GM19240 (cell line): ENCODE results near the gene ADGRF4.
"Not testable (repeated sequence)": the region's sequence is repeated elsewhere in the genome, so short reads cannot be mapped to it uniquely, and the experiment has no call there.

Experiments used
- DNase-seq: peaks from one replicate; pipeline ENCODE4 v3.0.0; 2011; ENCODE audit warnings: low spot score; ENCODE audit not compliant: insufficient read length

ADGRF4 gene

DNA sequence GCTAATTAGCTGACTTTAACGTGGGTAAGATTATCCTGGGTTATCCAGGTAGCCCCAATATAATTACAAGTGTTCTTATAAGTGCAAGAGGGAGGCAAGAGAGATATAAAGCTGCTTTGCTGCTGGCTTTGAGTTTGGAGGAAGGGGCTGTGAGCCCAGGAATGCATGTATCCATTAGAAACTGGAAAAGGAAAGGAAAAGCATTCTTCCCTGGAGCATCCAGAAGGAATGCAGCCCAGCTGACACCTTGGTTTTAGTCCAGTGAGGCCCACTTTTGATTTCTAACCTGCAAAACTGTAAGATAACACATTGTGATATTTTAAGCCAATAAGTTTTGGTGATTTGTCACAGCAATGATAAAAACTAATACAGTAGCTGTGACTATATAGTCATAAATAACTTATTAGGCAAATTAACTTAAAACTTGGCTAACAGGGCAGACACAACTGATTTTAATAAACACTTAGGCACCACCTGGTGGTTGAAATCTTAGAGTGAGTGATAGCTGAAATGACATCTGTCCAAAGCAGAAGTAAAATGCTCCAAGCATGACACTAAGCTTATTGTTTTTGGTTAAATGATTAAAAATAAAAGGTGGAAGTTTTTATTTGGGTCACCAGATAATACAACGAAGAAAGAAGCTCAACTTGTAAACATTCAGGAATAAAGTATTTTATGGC is 35.6 kb downstream of the ADGRF4 start:
- no peak for DNase-seq

DNA sequence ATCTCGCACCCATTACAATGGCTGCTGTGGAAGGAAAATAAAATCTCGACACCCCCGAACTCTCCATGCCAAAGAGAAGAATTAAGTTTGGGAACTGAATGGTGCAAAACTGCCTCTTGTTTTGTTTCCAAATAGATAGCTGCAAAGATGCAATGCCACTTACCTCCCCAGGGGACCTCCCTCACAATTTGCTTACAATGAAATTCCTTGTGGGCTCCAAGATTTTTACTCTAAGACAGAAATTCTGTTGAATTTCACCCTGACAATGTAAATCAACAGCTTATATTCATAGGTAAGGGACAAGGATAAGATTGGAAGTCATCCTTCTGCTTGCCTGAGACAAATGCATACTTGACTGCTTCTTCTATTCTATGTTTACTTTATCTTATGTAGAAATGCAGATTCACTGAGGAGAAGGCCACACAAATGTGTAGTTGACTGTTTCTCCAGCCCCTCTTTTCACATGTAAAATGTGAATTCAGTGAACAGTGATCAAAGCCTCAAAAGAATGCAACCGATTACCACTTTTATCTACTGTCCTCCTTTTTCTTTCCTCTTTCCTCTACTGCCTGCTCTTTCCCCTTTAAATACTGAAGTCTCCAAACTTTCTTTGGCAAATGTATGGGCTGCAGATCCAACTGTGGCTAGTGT is 36.6 kb downstream of the ADGRF4 start:
- no peak for DNase-seq

DNA sequence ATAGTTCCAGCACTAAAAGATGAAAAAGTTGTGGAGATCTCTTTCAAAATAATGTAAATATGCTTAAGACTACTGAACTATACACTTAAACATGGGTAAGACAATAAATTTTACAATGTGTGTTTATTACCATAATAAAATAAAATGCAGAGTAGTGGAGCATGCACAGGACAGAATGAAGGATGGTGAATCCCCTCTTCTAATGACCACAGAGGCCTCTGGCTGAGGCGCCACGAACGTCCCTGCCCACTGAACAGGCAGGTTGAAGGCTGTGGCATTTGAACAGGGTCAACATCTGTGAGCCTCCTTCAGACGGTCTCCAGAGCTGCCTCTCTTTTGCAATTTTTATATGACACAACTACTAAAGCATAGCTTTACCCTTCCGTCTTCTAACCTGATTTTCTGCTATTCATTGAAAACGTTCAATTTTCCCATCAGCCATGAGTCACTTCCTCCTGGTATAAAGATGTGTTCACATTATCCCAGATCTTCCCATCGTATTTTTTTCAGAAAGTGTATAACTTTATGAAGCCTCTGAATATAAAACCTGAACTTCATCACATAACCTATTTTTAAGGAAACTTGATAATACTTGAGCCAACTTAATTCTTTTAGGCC is 37.8 kb downstream of the ADGRF4 start:
- no peak for DNase-seq

DNA sequence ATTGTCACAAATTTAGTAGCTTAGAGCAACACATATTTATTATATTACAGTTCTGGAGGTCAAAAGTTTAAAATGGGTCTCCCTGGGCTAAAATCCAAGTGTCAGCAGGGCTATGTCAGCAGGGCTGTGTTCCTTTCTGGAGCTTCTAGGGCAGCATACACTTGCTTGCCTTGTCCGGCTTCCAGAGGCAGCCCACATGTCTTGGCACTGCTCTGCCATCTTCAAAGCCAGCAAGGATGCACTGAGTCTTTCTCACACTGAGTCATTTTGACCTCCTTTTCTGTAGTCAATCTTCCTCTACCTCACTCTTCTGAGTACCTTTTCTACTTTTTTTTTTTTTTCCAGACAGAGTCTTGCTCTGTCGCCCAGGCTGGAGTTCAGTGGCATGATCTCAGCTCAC is 39.0 kb downstream of the ADGRF4 start:
- DNase-seq: no peak

DNA sequence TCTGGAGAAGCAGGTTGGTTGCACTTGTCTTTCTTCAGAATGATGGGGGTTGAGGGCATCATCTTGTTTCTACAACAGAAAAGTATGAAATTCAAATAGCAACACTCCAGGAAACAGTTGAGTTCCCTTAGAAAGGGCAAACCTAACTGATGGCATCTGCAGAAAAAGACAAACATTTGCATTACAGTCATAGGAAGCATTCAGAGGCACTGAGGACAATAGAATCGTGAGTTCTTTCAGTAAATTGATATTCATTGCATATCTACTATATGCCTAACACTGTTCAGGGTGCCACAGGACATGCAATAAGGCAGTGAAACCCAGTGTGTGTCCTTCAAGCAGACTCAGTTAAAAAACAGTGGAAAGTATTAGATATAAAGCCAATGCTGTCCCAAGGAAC is 42.3 kb downstream of the ADGRF4 start:
- DNase-seq: no peak

DNA sequence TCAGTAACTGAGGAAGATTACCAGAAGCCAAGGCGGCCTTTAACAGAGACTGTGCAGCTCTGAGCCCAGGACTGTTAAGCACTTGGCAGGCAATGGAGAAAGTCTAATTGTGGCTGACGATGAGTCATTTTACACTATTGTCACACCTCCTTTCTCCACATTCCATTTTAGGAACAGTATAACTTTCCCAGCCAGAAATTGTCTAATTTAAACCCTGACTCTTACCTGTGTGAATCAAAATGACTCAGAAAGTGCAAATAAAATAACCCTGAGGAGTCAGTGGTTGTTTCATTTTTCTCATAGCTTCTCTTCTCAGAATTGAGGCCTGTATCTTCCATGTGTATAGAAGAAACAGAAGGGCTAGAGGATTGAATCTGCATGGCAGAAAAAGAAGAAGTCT is 43.4 kb downstream of the ADGRF4 start:
- no peak for DNase-seq

DNA sequence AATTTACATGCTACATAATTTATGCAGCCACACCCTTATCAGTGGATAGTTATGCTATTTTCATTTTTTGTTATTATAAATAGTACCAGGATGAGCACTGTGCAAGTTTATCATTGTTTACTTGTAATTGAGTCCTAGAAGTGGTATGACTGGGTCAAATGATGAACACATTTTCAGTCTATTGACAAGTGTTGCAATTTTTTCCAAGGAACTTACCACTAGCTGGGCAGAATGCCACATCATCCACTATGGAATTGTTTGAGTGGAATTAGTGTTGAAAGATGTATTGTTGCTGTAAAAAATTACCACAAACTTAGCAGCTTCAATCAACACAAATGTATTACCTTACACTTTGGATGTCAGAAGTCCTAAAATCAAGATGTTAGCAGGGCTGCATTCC is 45.4 kb downstream of the ADGRF4 start:
- DNase-seq: no peak

DNA sequence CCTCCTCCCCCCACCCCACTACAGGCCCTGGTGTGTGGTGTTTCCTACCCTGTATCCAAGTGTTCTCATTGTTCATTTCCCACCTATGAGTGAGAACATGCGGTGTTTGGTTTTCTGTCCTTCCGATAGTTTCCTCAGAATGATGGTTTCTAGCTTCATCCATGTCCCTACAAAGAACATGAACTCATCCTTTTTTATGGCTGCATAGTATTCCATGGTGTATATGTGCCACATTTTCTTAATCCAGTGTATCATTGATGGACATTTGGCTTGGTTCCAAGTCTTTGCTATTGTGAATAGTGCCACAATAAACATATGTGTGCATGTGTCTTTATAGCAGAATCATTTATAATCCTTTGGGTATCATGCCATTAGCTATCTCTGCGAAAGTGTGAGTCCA is 46.9 kb downstream of the ADGRF4 start:
- not testable (repeated sequence) for DNase-seq

DNA sequence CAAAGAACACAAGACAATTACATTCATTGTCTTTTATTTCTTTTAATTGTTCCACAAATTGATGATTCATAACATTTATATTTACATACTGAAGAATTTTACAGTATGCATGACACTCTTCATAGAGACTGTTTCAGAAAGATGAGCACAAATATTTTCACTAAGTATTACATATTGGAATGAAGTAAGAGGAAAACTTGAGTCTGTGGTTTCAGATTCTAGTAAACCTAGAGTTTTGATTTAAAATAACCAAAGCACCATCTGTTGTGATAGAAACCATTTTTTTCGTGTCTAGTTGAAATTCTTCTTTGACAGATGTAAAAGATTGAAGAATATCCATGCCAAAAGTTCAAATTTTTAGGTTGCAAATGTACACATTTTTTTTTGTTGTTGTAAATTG is 51.4 kb downstream of the ADGRF4 start:
- DNase-seq: no peak

DNA sequence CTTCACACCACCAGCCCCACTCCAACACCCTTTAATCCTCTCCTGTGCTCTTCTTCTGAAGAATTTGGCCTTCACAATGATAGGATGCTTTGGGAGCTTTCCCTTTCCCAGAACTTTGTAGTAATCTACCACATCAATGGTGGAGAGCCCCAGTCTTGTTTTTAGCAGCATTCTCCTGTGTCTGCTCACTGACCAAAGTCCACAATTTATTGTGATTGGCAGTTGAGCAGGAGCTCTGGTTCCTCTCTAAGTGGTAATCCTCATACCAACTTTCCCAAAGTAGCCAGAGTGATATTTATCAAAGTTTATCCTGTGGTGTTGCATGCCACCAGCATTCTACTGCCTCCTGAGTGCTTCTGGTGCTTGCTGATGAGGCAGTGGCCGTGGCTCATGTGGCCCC is 54.4 kb downstream of the ADGRF4 start:
- DNase-seq: no peak

DNA sequence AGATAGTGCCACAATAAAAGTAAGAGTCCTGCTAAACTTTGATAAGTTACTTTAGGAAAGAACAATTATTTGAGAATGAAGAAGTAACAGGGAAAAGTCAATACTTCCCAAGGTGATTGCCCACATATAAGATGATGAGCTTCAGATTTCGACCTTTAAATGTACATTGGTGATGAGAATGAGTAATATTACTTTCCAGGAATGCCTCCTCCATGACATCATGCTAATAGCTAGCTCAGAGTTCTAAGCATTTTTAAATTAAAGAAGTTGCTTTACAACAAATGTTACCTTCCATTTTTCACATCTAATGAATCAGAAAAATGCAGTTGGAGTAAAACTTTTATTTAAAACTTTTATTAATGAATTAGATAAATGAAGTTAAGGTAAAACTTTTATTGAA is 61.0 kb downstream of the ADGRF4 start:
- DNase-seq: no peak

DNA sequence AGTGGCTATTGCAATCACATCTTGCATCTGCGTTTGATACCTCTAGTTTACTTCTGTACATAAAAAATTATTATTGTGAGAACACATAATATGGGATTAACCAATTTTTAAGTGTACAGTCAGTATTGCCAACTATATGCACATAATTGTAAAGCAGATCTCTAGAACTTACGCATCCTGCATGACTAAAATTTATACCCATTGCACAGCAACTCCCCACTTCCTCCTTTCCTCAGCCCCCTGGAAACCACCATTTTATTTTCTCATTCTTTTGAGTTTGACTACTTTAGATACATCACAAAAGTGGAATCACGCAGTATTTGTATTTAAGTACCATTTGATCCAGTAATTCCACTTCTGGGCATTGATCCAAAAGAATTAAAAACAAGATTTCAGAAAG is 64.1 kb downstream of the ADGRF4 start:
- no peak for DNase-seq

DNA sequence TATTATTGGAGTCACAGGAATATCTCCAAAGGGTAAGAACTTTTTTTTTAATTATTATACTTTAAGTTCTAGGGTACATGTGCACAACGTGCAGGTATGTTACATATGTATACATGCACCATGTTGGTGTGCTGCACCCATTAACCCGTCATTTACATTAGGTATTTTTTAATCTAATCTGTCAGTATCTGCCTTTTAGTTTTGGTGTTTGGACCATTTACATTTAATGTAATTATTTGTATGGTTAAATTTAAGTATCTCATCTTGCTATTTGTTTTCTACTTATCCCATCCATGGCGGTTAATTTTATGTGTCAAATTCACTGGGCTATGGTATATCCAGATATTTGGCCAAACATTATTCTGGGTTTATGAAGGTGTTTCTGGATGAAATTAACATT is 68.1 kb downstream of the ADGRF4 start:
- DNase-seq: no peak

DNA sequence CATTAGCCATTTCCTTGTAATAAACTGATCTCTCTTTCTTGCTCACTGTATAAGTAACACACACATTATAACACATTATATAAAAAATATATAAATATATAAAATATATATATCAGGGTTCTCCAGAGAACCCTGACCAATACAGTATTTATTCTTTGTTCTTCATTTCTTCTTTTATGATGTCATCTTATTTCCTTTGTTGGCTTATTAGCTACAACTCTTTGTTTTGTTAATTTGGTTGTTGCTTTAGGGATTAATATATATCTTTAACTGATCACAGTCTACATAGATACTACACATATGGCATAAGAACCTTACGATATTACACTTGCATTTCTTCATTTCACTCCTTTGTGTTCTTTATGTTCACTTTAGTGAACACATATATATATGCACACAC is 68.7 kb downstream of the ADGRF4 start:
- no peak for DNase-seq

DNA sequence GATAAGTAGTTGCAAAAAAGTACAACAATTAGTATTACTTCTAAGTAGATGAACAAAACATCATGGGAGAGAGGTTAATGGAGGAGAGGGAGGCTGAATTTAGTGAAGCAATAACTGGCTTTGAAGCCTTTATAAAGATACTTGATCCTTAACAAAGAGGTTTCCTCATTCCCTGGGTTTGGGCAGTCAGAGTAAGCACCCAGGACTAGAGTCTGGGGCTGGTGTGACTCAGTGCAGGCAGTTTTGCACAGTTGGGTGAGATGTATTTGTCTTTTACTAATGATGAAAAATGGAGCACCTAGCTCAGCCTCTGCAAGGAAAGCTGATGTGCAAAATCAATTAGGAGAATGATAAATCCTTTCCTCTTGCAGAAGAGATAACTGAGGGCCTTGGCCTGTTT is 71.6 kb downstream of the ADGRF4 start:
- DNase-seq: no peak
